ENCODE measurements around the gene KIAA1191.
"Not testable (repeated sequence)": the region's sequence is repeated elsewhere in the genome, so short reads cannot be mapped to it uniquely, and the experiment has no call there.

KIAA1191 gene, protein sequence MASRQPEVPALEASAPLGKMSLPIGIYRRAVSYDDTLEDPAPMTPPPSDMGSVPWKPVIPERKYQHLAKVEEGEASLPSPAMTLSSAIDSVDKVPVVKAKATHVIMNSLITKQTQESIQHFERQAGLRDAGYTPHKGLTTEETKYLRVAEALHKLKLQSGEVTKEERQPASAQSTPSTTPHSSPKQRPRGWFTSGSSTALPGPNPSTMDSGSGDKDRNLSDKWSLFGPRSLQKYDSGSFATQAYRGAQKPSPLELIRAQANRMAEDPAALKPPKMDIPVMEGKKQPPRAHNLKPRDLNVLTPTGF

GRCh38 chr5:176361437-176362232, at the start of gene KIAA1191:
Gene KIAA1191, minus strand, starts transcription at chr5:176361764. Its CDS starts 2,256 bp downstream, at chr5:176359508.
- peak; percentile 96 for DNase-seq

- no peak for DNase-seq
Observed at GRCh38 chr5:176410486-176411180, 49.1 kb upstream of the KIAA1191 start.

DNA sequence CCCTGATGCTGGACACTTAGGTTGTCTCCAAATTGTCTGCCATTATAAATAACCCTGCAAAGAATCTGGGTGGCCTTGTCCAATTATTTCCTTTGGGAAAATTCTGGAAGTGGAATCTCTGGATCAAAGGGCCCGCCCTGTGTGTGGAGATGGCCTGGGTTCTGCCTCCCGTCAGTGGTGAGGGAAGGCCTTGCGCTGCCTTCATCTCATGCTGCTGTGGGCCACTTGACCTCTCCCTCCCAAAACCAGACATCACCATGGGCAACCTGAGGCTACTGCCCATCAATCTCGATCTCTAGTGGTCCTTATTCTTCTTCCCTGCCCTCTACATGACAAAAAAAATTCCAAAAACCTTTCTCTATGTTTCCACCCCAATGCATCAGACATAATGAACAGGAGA, 48.2 kb upstream of the KIAA1191 start:
- DNase-seq = no peak

- no peak for DNase-seq
Observed at GRCh38 chr5:176408590-176408989, 47.0 kb upstream of the KIAA1191 start.

GRCh38 chr5:176408252-176408573, 46.6 kb upstream of the KIAA1191 start:
- not testable (repeated sequence) for DNase-seq

GRCh38 chr5:176407456-176408251, 46.1 kb upstream of the KIAA1191 start:
- no peak for DNase-seq

- no peak for DNase-seq
Observed at GRCh38 chr5:176406436-176407052, 45.0 kb upstream of the KIAA1191 start.

DNA sequence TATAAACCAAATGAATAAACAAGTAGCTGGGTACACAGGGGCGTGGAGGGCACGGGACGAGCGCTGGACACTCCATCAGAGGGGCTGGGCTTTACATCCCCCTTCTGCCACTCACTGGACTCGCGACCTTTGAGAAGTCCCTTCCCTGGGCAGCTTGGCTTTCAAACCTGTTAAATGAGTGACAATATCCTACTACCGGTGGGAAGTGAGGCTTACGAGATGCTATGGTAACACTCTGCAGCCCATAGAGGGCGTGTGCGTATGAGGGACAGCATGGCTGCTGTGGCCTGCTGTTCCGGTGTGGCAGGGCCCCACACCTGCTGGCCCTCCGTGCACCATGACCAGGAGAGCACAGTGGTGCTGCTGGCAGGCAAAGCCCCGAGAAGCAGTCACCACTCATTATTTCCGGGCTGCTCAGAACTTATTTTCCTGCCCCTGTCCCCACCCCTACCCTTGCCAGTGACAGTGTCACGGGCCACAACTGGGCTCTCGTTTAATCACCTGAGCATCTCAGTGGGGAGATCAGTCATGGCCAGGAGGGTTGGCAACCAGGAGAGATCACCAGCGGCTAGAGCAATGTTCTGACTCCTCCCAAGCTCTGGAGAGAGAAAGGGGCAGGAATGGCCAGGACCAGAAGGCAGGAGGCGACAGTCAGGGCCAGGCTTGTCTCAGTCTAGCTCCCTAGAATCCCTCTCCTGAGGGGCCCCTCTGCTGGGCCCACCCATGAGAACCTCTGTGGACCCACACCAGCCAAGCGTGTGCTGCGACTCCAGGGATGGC, 44.3 kb upstream of the KIAA1191 start:
- no peak for DNase-seq

- DNase-seq = no peak
Observed at GRCh38 chr5:176401281-176402205, 40.0 kb upstream of the KIAA1191 start.

GRCh38 chr5:176400382-176401156, 39.0 kb upstream of the KIAA1191 start:
- no peak for DNase-seq

DNA sequence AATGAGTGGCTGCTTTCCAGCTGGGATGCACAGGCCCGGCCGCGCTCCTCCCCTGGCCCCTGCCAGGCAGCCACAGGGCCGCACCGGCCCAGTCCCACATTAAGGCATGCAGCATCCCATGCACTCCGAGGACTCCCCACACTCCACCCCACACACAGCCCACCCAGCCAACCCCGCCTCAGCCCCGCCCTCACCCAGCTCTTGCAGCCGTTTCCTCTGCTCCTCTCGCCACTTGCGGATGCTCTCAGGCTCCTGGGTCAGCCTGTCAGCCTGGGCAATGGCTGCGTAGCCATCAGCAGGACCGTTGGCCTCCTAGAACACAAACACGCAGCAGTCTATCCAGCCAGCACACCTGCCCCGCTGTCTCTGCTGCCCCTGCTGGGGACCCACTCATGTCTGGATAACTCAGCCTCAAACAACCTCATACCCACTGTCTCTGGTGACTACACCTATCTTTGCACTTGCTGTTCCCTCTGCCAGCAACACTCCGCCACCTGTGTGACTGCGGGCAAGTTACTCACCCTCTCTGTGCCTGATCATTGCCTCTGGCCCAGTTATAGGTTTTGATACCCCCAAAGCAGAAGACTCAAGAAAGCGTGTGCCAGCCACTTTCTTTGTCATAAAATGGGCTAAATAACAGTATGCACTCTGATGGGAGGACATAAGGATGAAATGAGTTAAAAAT, 36.3 kb upstream of the KIAA1191 start:
- no peak for DNase-seq

- no peak for DNase-seq
Observed at GRCh38 chr5:176396330-176396729, 34.8 kb upstream of the KIAA1191 start.

GRCh38 chr5:176394881-176395675, 33.5 kb upstream of the KIAA1191 start:
- DNase-seq = no peak

- DNase-seq = no peak
Observed at GRCh38 chr5:176394096-176394495, 32.5 kb upstream of the KIAA1191 start.

DNA sequence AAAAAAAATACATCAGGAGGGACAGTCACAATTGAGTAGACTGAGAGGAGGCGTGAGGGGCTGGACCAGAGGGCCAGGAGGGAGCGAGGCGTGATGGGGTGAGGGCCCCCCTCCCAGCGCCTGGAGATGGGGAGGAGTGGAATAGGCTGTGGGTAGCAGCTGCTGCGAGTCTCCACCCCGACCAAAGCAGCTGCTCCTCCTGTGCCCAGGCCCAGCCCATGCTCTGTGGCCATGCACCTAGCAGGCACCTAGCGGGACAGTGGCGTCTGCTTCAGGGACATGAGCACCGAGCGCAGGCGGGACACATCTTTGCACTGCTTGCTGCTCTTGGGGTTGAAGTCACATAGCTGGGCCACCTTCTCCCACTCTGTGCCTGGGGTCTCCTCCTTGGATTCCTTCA, 31.0 kb upstream of the KIAA1191 start:
- no peak for DNase-seq

- no peak for DNase-seq
Observed at GRCh38 chr5:176391999-176392398, 30.4 kb upstream of the KIAA1191 start.

DNA sequence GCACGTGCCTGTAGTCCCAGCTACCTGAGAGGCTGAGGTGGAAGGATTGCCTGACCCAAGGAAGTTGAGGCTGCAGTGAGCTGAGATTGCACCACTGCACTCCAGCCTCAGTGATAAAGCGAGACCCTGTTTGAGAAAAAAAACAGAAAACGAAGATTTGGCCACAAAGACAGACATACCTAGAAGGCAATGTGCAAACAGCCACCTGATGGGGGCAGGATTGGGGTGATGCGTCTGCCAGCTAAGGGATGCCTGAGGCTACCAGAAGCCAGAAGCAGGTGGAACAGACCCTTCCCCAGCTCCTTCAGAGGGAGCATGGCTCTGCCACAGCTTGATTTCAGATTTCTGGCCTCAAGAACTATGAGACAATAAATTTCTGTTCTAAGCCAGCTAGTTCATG, 29.9 kb upstream of the KIAA1191 start:
- DNase-seq = no peak
